HL-60 (cell line): ENCODE measurements around the gene FBLN1.
"Not testable (repeated sequence)": the region's sequence is repeated elsewhere in the genome, so short reads cannot be mapped to it uniquely, and the experiment has no call there.

ENCODE experiments used
- GABPA ChIP-seq: IDR thresholded peaks from 2 replicates; pipeline ENCODE4 v1.6.1; 2012; ENCODE audit warnings: low read depth
- POLR2AphosphoS5 ChIP-seq: IDR thresholded peaks from 2 replicates; pipeline ENCODE4 v1.6.1; 2012; ENCODE audit warnings: low read depth
- TF ChIP-seq, protein P1 (sequence below): IDR thresholded peaks from one replicate; pipeline ENCODE4 v1.5.1; 2011; ENCODE audit warnings: low read length, control low read depth, inconsistent platforms; ENCODE audit not compliant: insufficient read depth
- TF ChIP-seq, protein P2 (sequence below): IDR thresholded peaks from 2 replicates; pipeline ENCODE4 v1.6.1; 2012; ENCODE audit warnings: low read depth; ENCODE audit not compliant: insufficient replicate concordance

DNA sequence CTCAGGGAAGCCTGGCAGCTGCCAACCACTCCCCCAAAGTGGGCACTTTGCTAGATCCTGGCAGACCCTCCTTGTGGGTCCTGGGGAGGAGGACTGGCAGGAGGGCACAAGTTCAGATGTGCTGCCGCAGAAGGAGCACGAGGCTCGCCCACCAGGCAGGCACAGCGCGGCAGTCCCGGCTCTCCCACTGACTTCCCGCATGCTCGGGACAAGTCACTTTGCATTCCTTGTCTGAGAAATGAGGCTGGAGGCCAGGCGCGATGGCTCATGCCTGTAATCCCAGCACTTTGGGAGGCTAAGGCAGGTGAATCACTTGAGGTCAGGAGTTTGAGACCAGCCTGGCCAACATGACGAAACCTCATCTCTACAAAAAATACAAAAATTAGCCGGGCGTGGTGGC, 40.1 kb downstream of the FBLN1 start:
- TF ChIP-seq, protein P1, sequence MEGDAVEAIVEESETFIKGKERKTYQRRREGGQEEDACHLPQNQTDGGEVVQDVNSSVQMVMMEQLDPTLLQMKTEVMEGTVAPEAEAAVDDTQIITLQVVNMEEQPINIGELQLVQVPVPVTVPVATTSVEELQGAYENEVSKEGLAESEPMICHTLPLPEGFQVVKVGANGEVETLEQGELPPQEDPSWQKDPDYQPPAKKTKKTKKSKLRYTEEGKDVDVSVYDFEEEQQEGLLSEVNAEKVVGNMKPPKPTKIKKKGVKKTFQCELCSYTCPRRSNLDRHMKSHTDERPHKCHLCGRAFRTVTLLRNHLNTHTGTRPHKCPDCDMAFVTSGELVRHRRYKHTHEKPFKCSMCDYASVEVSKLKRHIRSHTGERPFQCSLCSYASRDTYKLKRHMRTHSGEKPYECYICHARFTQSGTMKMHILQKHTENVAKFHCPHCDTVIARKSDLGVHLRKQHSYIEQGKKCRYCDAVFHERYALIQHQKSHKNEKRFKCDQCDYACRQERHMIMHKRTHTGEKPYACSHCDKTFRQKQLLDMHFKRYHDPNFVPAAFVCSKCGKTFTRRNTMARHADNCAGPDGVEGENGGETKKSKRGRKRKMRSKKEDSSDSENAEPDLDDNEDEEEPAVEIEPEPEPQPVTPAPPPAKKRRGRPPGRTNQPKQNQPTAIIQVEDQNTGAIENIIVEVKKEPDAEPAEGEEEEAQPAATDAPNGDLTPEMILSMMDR, result not testable (repeated sequence)
- not testable (repeated sequence) for TF ChIP-seq POLR2AphosphoS5, GABPA
- TF ChIP-seq, protein P2, sequence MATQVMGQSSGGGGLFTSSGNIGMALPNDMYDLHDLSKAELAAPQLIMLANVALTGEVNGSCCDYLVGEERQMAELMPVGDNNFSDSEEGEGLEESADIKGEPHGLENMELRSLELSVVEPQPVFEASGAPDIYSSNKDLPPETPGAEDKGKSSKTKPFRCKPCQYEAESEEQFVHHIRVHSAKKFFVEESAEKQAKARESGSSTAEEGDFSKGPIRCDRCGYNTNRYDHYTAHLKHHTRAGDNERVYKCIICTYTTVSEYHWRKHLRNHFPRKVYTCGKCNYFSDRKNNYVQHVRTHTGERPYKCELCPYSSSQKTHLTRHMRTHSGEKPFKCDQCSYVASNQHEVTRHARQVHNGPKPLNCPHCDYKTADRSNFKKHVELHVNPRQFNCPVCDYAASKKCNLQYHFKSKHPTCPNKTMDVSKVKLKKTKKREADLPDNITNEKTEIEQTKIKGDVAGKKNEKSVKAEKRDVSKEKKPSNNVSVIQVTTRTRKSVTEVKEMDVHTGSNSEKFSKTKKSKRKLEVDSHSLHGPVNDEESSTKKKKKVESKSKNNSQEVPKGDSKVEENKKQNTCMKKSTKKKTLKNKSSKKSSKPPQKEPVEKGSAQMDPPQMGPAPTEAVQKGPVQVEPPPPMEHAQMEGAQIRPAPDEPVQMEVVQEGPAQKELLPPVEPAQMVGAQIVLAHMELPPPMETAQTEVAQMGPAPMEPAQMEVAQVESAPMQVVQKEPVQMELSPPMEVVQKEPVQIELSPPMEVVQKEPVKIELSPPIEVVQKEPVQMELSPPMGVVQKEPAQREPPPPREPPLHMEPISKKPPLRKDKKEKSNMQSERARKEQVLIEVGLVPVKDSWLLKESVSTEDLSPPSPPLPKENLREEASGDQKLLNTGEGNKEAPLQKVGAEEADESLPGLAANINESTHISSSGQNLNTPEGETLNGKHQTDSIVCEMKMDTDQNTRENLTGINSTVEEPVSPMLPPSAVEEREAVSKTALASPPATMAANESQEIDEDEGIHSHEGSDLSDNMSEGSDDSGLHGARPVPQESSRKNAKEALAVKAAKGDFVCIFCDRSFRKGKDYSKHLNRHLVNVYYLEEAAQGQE, result not testable (repeated sequence)
